HEK293T (cell line): ENCODE data around the gene ACP3.

Source experiments
- CTCF ChIA-PET: fragments of 350-600 bp; formaldehyde crosslinking; extraction: SDS; loops from one replicate; lab custom pipeline; 2021; ENCODE audit warnings: antibody characterized with exemption, inconsistent platforms; lab: Yijun Ruan, JAX
- POLR2A ChIA-PET: fragments of 350-600 bp; formaldehyde crosslinking; extraction: SDS; loops from one replicate; lab custom pipeline; 2020; ENCODE audit warnings: antibody characterized with exemption, inconsistent platforms; lab: Yijun Ruan, JAX
- DNase-seq: peaks from one replicate; pipeline ENCODE4 v3.0.0; 2012; ENCODE audit warnings: mixed read lengths; ENCODE audit errors: extremely low spot score
- ARNT ChIP-seq: fragments of 450-650 bp; IDR thresholded peaks from 2 replicates; pipeline ENCODE4 v1.6.1; 2017; ENCODE audit warnings: mild to moderate bottlenecking
- BHLHE40 ChIP-seq: fragments of 450-650 bp; IDR thresholded peaks from 2 replicates; pipeline ENCODE4 v1.6.1; 2016; ENCODE audit warnings: mild to moderate bottlenecking, moderate library complexity, borderline replicate concordance
- CTBP1 ChIP-seq: fragments of 450-650 bp; IDR thresholded peaks from 2 replicates; pipeline ENCODE4 v1.6.1; 2016; ENCODE audit warnings: borderline replicate concordance
- ELF4 ChIP-seq: fragments of 450-650 bp; IDR thresholded peaks from 2 replicates; pipeline ENCODE4 v1.6.1; 2017; ENCODE audit warnings: antibody characterized with exemption
- FOXA1 ChIP-seq: fragments of 450-650 bp; IDR thresholded peaks from 2 replicates; pipeline ENCODE4 v1.6.1; 2016; ENCODE audit warnings: mild to moderate bottlenecking
- FOXK2 ChIP-seq: fragments of 450-650 bp; IDR thresholded peaks from 2 replicates; pipeline ENCODE4 v1.6.1; 2016; ENCODE audit warnings: mild to moderate bottlenecking
- FOXM1 ChIP-seq: fragments of 450-650 bp; IDR thresholded peaks from 2 replicates; pipeline ENCODE4 v1.6.1; 2017; ENCODE audit warnings: mild to moderate bottlenecking, borderline replicate concordance
- HDGF ChIP-seq: fragments of 450-650 bp; IDR thresholded peaks from 2 replicates; pipeline ENCODE4 v1.6.1; 2017; ENCODE audit warnings: antibody characterized with exemption, borderline replicate concordance
- L3MBTL2 ChIP-seq: fragments of 450-650 bp; conservative IDR thresholded peaks from 2 replicates; pipeline ENCODE4 v1.6.1; 2016; ENCODE audit warnings: mild to moderate bottlenecking
- LEF1 ChIP-seq: fragments of 450-650 bp; IDR thresholded peaks from 2 replicates; pipeline ENCODE4 v1.6.1; 2017; ENCODE audit warnings: mild to moderate bottlenecking, borderline replicate concordance
- NFRKB ChIP-seq: fragments of 450-650 bp; IDR thresholded peaks from 2 replicates; pipeline ENCODE4 v1.6.1; 2016; ENCODE audit warnings: mild to moderate bottlenecking, moderate library complexity
- PKNOX1 ChIP-seq: fragments of 450-650 bp; IDR thresholded peaks from 2 replicates; pipeline ENCODE4 v1.6.1; 2016
- SP1 ChIP-seq: fragments of 450-650 bp; IDR thresholded peaks from 2 replicates; pipeline ENCODE4 v1.6.1; 2017
- SUZ12 ChIP-seq: fragments of 450-650 bp; IDR thresholded peaks from 2 replicates; pipeline ENCODE4 v1.6.1; 2016; ENCODE audit warnings: mild to moderate bottlenecking
- TARDBP ChIP-seq: fragments of 450-650 bp; IDR thresholded peaks from 2 replicates; pipeline ENCODE4 v1.6.1; 2016
- ZNF384 ChIP-seq: fragments of 450-650 bp; IDR thresholded peaks from 2 replicates; pipeline ENCODE4 v1.6.1; 2016

Gene ACP3

GRCh38 chr3:132343018-132343612 lies 25.9 kb downstream of the ACP3 start:
- DNase-seq: peak; percentile 54
- no peak for TF ChIP-seq FOXK2
- TF ChIP-seq TARDBP: no peak
- TF ChIP-seq FOXA1: no peak
- CTCF ChIA-PET: interaction anchor here (0.7 to 2.5 kb wide), 15 partner anchors 9 to 305 kb away, joined by 3 to 26 read pairs (median 4); no protein-coding TSS in a partner anchor
- POLR2A ChIA-PET: interaction anchor here (1.0 kb wide), 1 partner anchor 86 kb away, joined by 3 read pairs; no protein-coding TSS in a partner anchor

- DNase-seq: no peak
- ChIA-PET POLR2A (no interaction called here), CTCF (interaction anchor here (0.6 kb wide), 1 partner anchor 76 kb away, joined by 3 read pairs; no protein-coding TSS in a partner anchor)
- no peak for TF ChIP-seq BHLHE40
Measured at GRCh38 chr3:132344666-132345280, 27.6 kb downstream of the ACP3 start.

GRCh38 chr3:132346841-132347736 lies 29.9 kb downstream of the ACP3 start:
- POLR2A ChIA-PET: no interaction called here
- CTCF ChIA-PET: no interaction called here
- DNase-seq: no peak
- no peak for TF ChIP-seq LEF1
- no peak for TF ChIP-seq FOXM1
- TF ChIP-seq ELF4: no peak
- TF ChIP-seq PKNOX1: no peak
- no peak for TF ChIP-seq FOXK2
- no peak for TF ChIP-seq ARNT
- TF ChIP-seq CTBP1: no peak
- TF ChIP-seq TARDBP: no peak
- no peak for TF ChIP-seq FOXA1
- no peak for TF ChIP-seq L3MBTL2
- TF ChIP-seq HDGF: no peak
- no peak for TF ChIP-seq ZNF384

- ChIA-PET POLR2A (interaction anchor here (0.6 kb wide), 1 partner anchor 315 kb away, joined by 3 read pairs; no protein-coding TSS in a partner anchor), CTCF (no interaction called here)
- no peak for TF ChIP-seq FOXA1
- no peak for TF ChIP-seq CTBP1
- no peak for TF ChIP-seq PKNOX1
- TF ChIP-seq ARNT: no peak
- no peak for TF ChIP-seq ZNF384
- TF ChIP-seq SP1: no peak
- no peak for TF ChIP-seq FOXK2
- TF ChIP-seq ELF4: no peak
- TF ChIP-seq BHLHE40: no peak
- no peak for TF ChIP-seq L3MBTL2
- TF ChIP-seq TARDBP: no peak
- no peak for DNase-seq
Measured at GRCh38 chr3:132347811-132348210, 30.6 kb downstream of the ACP3 start.

GRCh38 chr3:132348531-132348930 lies 31.3 kb downstream of the ACP3 start:
- ChIA-PET CTCF (no interaction called here), POLR2A (no interaction called here)
- DNase-seq: no peak
- TF ChIP-seq BHLHE40 (no peak), TARDBP (no peak), SUZ12 (no peak), FOXA1 (no peak), SP1 (no peak)

GRCh38 chr3:132350814-132351213 lies 33.6 kb downstream of the ACP3 start:
- TF ChIP-seq CTBP1 (no peak), ARNT (no peak), BHLHE40 (no peak), ZNF384 (no peak), LEF1 (no peak), FOXM1 (no peak), TARDBP (no peak), HDGF (no peak), L3MBTL2 (no peak), SP1 (no peak), SUZ12 (no peak), NFRKB (no peak), FOXA1 (no peak), FOXK2 (no peak)
- DNase-seq: no peak
- ChIA-PET CTCF (interaction anchor here (2.0 kb wide), 1 partner anchor 48 kb away, joined by 11 read pairs; no protein-coding TSS in a partner anchor), POLR2A (interaction anchor here (1.0 kb wide), 1 partner anchor 48 kb away, joined by 3 read pairs; no protein-coding TSS in a partner anchor)
